Measurements from ENCODE around the gene CYP2A6.
"Not testable (repeated sequence)": the region's sequence is repeated elsewhere in the genome, so short reads cannot be mapped to it uniquely, and the experiment has no call there.

The CYP2A6 gene

GRCh38 chr19:40872209-40872608 is 22.0 kb upstream of the CYP2A6 start:
- no peak overlapping the region for H3K27ac ChIP-seq
- no peak for TF ChIP-seq ZFX (IDR thresholded peaks at IDR 0.05; ENCODE audit: borderline replicate concordance)
- TF ChIP-seq, protein P1, sequence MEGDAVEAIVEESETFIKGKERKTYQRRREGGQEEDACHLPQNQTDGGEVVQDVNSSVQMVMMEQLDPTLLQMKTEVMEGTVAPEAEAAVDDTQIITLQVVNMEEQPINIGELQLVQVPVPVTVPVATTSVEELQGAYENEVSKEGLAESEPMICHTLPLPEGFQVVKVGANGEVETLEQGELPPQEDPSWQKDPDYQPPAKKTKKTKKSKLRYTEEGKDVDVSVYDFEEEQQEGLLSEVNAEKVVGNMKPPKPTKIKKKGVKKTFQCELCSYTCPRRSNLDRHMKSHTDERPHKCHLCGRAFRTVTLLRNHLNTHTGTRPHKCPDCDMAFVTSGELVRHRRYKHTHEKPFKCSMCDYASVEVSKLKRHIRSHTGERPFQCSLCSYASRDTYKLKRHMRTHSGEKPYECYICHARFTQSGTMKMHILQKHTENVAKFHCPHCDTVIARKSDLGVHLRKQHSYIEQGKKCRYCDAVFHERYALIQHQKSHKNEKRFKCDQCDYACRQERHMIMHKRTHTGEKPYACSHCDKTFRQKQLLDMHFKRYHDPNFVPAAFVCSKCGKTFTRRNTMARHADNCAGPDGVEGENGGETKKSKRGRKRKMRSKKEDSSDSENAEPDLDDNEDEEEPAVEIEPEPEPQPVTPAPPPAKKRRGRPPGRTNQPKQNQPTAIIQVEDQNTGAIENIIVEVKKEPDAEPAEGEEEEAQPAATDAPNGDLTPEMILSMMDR (IDR thresholded peaks at IDR 0.05): no peak

- H3K27ac ChIP-seq: no peak overlapping the region
- TF ChIP-seq ZFX (IDR thresholded peaks at IDR 0.05; ENCODE audit: borderline replicate concordance): no peak
- TF ChIP-seq, protein P1 (IDR thresholded peaks at IDR 0.05): no peak
Measured at GRCh38 chr19:40867701-40868100, 17.5 kb upstream of the CYP2A6 start.

DNA sequence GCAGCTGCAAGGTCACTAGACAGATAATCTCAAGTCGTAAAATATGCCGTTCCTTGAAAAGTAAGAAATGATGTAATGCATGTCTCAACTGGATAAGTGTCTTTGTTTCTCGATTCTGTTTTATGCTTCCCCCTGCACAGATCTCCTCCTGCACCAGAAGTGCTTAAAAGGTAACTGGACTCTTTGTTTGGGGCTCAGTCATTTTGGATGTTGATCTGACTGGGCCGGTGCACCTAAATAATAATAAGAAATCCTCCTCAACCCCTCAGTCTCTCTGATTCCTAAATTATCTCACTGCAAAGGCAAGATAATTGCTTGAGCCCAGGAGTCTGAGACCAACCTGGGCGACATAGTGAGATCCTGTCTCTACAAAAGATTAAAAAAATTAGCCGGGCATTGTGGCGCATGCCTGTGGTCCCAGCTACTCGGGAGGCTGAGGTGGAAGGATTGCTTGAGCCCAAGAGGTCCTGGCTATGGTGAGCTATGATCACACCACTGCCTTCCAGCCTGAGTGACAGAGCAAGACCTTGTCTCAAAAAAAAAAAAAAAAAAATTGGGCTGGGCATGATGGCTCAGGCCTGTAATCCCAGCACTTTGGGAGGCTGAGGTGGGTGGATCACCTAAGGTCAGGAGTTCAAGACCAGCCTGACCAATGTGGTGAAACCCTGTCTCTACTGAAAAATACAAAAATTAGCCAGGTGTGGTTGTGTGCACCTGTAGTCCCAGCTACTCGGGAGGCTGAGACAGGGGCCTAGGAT is 14.7 kb upstream of the CYP2A6 start:
- H3K27ac ChIP-seq: not testable (repeated sequence)

GRCh38 chr19:40862785-40863184 is 12.5 kb upstream of the CYP2A6 start:
- H3K27ac ChIP-seq: no peak overlapping the region
- TF ChIP-seq, protein P1 (IDR thresholded peaks at IDR 0.05): no peak
- no peak for TF ChIP-seq ZFX (IDR thresholded peaks at IDR 0.05; ENCODE audit: borderline replicate concordance)

DNA sequence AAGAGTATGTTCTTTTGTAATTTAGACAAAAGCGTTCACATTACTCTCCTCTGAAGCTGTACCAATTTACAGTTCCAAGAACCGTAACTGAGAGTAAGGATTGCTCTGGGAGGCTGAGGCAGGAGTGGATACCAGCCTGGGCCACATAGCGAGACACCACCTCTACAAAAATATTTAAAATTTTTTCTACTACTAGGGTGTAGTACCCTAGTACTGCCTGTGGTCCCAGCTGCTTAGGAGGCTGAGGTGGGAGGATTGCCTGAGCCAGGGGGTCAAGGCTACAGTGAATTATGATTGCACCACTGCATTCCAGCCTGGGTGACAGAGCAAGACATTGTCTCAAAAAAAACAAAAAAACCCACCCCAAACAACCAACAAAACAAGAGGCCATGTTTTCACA is 12.1 kb upstream of the CYP2A6 start:
- TF ChIP-seq, protein P1 (IDR thresholded peaks at IDR 0.05): no peak
- no peak for TF ChIP-seq ZFX (IDR thresholded peaks at IDR 0.05; ENCODE audit: borderline replicate concordance)
- no peak overlapping the region for H3K27ac ChIP-seq

GRCh38 chr19:40858109-40858508 is 7.9 kb upstream of the CYP2A6 start:
- TF ChIP-seq, protein P1 (IDR thresholded peaks at IDR 0.05): no peak
- TF ChIP-seq ZFX (IDR thresholded peaks at IDR 0.05; ENCODE audit: borderline replicate concordance): no peak
- no peak overlapping the region for H3K27ac ChIP-seq

DNA sequence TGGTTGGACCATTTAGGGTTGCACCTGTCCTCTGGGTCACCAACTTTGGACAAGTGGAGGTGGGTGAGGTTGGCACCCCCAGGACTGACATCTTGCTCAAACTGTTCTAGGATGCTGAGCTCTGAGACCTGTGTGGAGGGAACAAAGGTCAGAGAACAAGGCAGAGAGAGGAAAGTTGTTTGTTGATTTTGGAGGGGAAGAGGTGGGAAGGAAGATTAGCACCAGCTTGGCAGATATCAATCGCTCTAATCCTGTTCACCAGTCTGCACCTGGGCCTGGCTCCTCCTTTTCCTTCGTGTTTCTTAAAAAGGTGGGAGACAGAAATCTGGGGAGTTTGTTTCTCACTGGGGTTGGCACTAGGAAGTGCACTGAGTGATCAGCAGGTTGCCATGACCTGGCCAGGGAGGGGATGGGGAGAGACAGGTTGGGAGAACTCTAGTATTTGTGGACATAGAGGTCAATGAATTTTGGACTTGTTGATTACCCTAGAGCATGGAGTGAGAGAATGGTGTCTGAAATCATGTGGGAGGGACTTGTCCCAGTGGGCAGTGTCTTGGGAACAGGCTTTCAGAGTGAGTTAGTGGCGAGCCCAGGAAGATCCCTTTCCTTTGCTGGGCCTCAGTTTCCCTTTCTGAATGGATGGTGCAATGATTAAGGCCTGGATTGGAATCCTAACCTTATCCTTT is 2.4 kb upstream of the CYP2A6 start:
- not testable (repeated sequence) for H3K27ac ChIP-seq

DNA sequence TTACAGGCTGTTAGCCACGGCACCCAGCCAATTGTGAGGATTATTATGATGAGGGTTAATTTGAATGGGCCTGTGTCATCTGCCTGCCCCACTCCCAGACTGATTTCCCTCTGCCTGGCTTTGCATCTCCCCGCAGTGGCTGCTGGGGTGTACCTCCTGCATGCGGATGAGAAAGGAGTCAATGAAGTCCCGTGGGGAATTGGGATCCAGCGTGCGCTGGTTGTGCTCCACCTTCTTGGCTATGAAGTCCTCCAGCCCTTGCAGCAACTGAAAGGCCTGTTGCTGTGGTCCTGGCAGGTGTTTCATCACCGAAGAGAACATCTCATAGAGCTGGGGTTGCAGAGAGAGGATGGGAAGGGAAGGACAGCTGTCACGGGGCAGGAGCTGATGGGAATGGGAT is 3.5 kb downstream of the CYP2A6 start:
- H3K27ac ChIP-seq: not testable (repeated sequence)

GRCh38 chr19:40843653-40844052 is 6.6 kb downstream of the CYP2A6 start:
- H3K27ac ChIP-seq: not testable (repeated sequence)

- not testable (repeated sequence) for H3K27ac ChIP-seq
Measured at GRCh38 chr19:40842997-40843652, 7.1 kb downstream of the CYP2A6 start.

DNA sequence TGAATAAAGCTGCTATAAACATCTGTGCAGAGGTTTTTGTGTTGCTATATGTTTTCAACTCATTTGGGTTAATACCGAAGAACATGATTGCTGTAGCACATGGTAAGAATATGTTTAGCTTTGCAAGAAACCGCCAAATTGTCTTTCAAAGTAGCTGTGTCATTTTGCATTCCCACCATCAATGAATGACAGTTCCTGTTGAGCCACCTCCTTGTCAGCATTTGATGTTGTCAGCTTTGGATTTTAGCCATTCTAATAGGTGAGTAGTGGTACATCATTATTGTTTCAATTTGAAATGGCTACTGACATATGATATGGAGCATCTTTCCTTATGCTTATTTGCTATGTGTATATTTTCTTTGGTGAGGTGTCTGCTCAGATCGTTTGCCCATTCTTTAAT is 8.2 kb downstream of the CYP2A6 start:
- H3K27ac ChIP-seq: not testable (repeated sequence)

GRCh38 chr19:40838477-40838876 is 11.8 kb downstream of the CYP2A6 start:
- H3K27ac ChIP-seq: not testable (repeated sequence)
